GM12878 (cell line): Measurements from ENCODE around the gene SLC2A9. TPM values are rescaled to one million over a fixed set of nuclear protein-coding genes. Genes with fewer than 3 reads are reported as not detected.

ENCODE experiments used
- ATAC-seq: fragments of 200-7000 bp; cut with Tn5 transposase; 3 replicates; pipeline ENCODE4 v1.9.1; 2020; ENCODE audit warnings: mild to moderate bottlenecking, moderate library complexity
- BruUV-seq: library from RNA; stranded (reverse); fragments of 400-500 nt; replicated peaks from 2 replicates; lab custom pipeline; 2021; lab: Mats Ljungman, UMichigan
- CTCF ChIA-PET: fragments of 300-600 bp; sonication (Branson Sonifier 250); formaldehyde crosslinking; extraction: SDS; loops from one replicate; lab custom pipeline; 2021; ENCODE audit warnings: inconsistent platforms; lab: Yijun Ruan, JAX
- POLR2A ChIA-PET: fragments of 350-600 bp; formaldehyde crosslinking; extraction: SDS; loops from one replicate; lab custom pipeline; 2021; ENCODE audit warnings: inconsistent platforms; lab: Charles Lee
- RAD21 ChIA-PET: fragments of 300-600 bp; sonication (Branson Sonifier 250); formaldehyde crosslinking; loops from one replicate; lab custom pipeline; 2023; ENCODE audit warnings: antibody characterized with exemption; ENCODE audit not compliant: unreplicated experiment; lab: Charles Lee
- SMC1A ChIA-PET: fragments of 300-600 bp; sonication (Branson Sonifier 250); formaldehyde crosslinking; loops from one replicate; lab custom pipeline; 2023; ENCODE audit not compliant: unreplicated experiment, uncharacterized antibody; lab: Charles Lee
- DNase-seq: peaks from one replicate; pipeline ENCODE4 v3.0.0-alpha.2; 2011; ENCODE audit warnings: low read depth, low spot score
- FAIRE-seq: peaks from 3 replicates; lab custom pipeline; 2011; peaks lifted over from hg19 to GRCh38; lab: Jason Lieb, UNC
- H2AFZ ChIP-seq: 2 replicates; pipeline ENCODE4 v1.6.0; 2011; ENCODE audit warnings: low read depth, low read length, control low read depth; ENCODE audit not compliant: control insufficient read depth
- H3K27ac ChIP-seq: 2 replicates; pipeline ENCODE4 v1.5.1; 2011; ENCODE audit warnings: control low read depth; ENCODE audit not compliant: control insufficient read depth, insufficient read depth
- H3K27me3 ChIP-seq, 2 experiments: replicated peaks in 1 of 2; 2 replicates each; pipeline versions ENCODE4 v1.6.0 to v1.6.1; 2011; ENCODE audit warnings: low read length in 1 of 2; ENCODE audit not compliant: control insufficient read depth in 2 of 2, insufficient read depth in 2 of 2
- H3K36me3 ChIP-seq, 2 experiments: 2 replicates each; pipeline ENCODE4 v1.5.1; 2011; ENCODE audit warnings: low read length in 1 of 2; ENCODE audit not compliant: control insufficient read depth in 2 of 2, insufficient read depth in 2 of 2
- H3K4me1 ChIP-seq: 2 replicates; pipeline ENCODE4 v1.6.1; 2011; ENCODE audit warnings: mild to moderate bottlenecking, low read length, moderate library complexity, mixed read lengths; ENCODE audit not compliant: control insufficient read depth, insufficient read depth
- H3K4me2 ChIP-seq: 2 replicates; pipeline ENCODE4 v1.6.0; 2011; ENCODE audit warnings: control low read depth; ENCODE audit not compliant: control insufficient read depth, insufficient read depth
- H3K4me3 ChIP-seq: fragments of 200-600 bp; sonication (generic); 2 replicates; pipeline ENCODE4 v1.5.1; 2016
- H3K79me2 ChIP-seq: 2 replicates; pipeline ENCODE4 v1.6.0; 2011; ENCODE audit warnings: low read length; ENCODE audit not compliant: control insufficient read depth, insufficient read depth
- H3K9ac ChIP-seq: 2 replicates; pipeline ENCODE4 v1.8.0; 2011; ENCODE audit warnings: low read length, control low read depth, mixed read lengths; ENCODE audit not compliant: control insufficient read depth, insufficient read depth
- H3K9me3 ChIP-seq: replicated peaks from 3 replicates; pipeline ENCODE4 v1.5.1; 2011; ENCODE audit warnings: mild to moderate bottlenecking, low read length; ENCODE audit not compliant: control insufficient read depth, insufficient read depth
- H4K20me1 ChIP-seq: 2 replicates; pipeline ENCODE4 v1.6.0; 2011; ENCODE audit not compliant: control insufficient read depth, insufficient read depth
- BCL11A ChIP-seq: IDR thresholded peaks from 2 replicates; pipeline ENCODE4 v1.6.1; 2011; ENCODE audit warnings: low read depth, low read length
- CREM ChIP-seq: IDR thresholded peaks from 2 replicates; pipeline ENCODE4 v1.6.1; 2014; ENCODE audit warnings: antibody characterized with exemption, low read depth
- IKZF1 ChIP-seq: fragments of 450-650 bp; conservative IDR thresholded peaks from 2 replicates; pipeline ENCODE4 v1.6.1; 2017; ENCODE audit warnings: antibody characterized with exemption, mild to moderate bottlenecking
- KAT2A ChIP-seq: conservative IDR thresholded peaks from 2 replicates; pipeline ENCODE4 v1.6.1; 2011; ENCODE audit warnings: low read depth, low read length; ENCODE audit not compliant: control insufficient read depth
- RAD21 ChIP-seq: IDR thresholded peaks from 2 replicates; pipeline ENCODE4 v1.6.1; 2011; ENCODE audit warnings: mild to moderate bottlenecking, low read depth, low read length, moderate library complexity; ENCODE audit not compliant: insufficient read depth
- SREBF1 ChIP-seq: IDR thresholded peaks from 2 replicates; pipeline ENCODE4 v1.6.1; 2012; ENCODE audit warnings: mild to moderate bottlenecking, low read length
- TAF1 ChIP-seq: IDR thresholded peaks from 2 replicates; pipeline ENCODE4 v1.6.1; 2011; ENCODE audit warnings: mild to moderate bottlenecking, low read depth, low read length, borderline replicate concordance
- YBX1 ChIP-seq: fragments of 450-650 bp; IDR thresholded peaks from 2 replicates; pipeline ENCODE4 v1.6.1; 2016; ENCODE audit warnings: antibody characterized with exemption
- ZNF274 ChIP-seq: IDR thresholded peaks from one replicate; pipeline ENCODE4 v1.8.0; 2011; ENCODE audit not compliant: insufficient read length, insufficient read depth
- ZSCAN29 ChIP-seq: fragments of 450-650 bp; IDR thresholded peaks from 2 replicates; pipeline ENCODE4 v1.6.1; 2017; ENCODE audit warnings: mild to moderate bottlenecking, moderate library complexity
- ZZZ3 ChIP-seq: IDR thresholded peaks from 2 replicates; pipeline ENCODE4 v1.6.1; 2011; ENCODE audit warnings: low read depth; ENCODE audit not compliant: control insufficient read depth, insufficient read length
- WGBS: methylation state at CpG from one replicate; pipeline ENCODE4 v1.1.6; 2016; ENCODE audit warnings: low lambda C conversion rate; ENCODE audit not compliant: insufficient replicate concordance, insufficient coverage; ENCODE audit errors: missing lambda C conversion rate; 5-methylcytosine and 5-hydroxymethylcytosine counted together
- in situ Hi-C: fragments of 300-500 bp; cut with MboI; formaldehyde crosslinking; loops from 9 replicates; pipeline ENCODE4 v1.14.3; 2018; ENCODE audit warnings: mixed read lengths
- intact Hi-C: fragments of 100-400 bp; cut with micrococcal nuclease; formaldehyde crosslinking; loops from one replicate; pipeline ENCODE4 v1.14.2; 2022; ENCODE audit not compliant: unreplicated experiment
- polyA plus RNA-seq, 11 experiments: library from polyadenylated mRNA; depleted of rRNA in 4 of 11; unstranded in 6 of 11; stranded (reverse) in 5 of 11; fragments of >200 nt; fragmentation: Nextera tagmentation in 4 of 11; fragmentation: Illumina TruSeq in 1 of 11; extraction: Ambion mirVana in 4 of 11; extraction: Trizol in 1 of 11; gene quantifications; 1 replicate in 1 of 11; 2 replicates in 10 of 11; pipeline versions ENCODE4 v1.2.1 to v1.2.3, GENCODE V29; 2011 to 2016; ENCODE audit warnings: inconsistent platforms in 2 of 11, missing spikeins in 2 of 11, low read depth in 1 of 11
- total RNA-seq, 4 experiments: library from RNA; depleted of rRNA in 3 of 4; stranded (reverse); fragments of >200 nt in 3 of 4; fragmentation: Illumina TruSeq in 1 of 4; extraction: Trizol in 1 of 4; gene quantifications; 2 replicates each; pipeline versions ENCODE4 v1.2.1 to v1.2.3, GENCODE V29; 2013 to 2021
- TF ChIP-seq, protein P1 (sequence below): IDR thresholded peaks from 2 replicates; pipeline ENCODE4 v1.6.1; 2012; ENCODE audit warnings: low read length, inconsistent platforms
- TF ChIP-seq, protein P2 (sequence below): fragments of 450-650 bp; IDR thresholded peaks from 2 replicates; pipeline ENCODE4 v1.6.1; 2016; ENCODE audit warnings: mild to moderate bottlenecking

SLC2A9 gene
- total and polyA plus RNA-seq, 10 of the 15 experiments (the other 5 are each of a cell fraction or from before 2014, with no cell fraction given) = 0.28 to 2.8 (median 1.2) TPM

DNA sequence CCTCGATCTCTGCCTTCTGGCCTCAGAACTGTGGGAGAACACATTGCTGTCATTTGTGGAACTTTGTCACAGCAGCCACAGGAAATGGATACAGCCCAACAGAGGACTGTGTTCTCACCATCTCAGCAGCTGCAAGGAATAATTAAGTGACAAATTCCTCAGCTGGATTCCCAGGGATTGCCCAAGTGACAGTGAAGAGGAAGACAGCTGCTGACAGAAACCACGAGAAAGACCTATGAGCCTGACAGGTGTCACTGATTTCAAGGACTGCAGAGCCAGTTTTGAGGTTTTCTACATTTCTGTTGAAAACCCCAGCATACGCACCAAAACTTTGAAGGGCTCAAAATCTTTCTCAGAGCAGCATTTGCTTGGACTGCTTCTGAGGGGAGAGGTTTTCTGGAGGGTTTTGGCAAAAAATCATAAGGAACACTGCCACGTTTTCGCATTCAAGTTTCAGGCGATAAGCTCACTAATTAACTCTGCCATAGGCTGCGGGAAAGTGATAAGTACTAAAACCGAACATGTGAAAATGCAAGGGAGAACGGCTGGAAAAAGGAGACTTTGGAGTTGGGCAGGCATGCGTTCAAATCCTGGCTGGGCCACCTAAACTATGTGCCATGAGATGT, 151.0 kb downstream of the SLC2A9 start:
- TF ChIP-seq KAT2A = no peak
- TF ChIP-seq ZNF274 = no peak
- TF ChIP-seq CREM = no peak
- no peak for TF ChIP-seq TAF1
- TF ChIP-seq, protein P1, sequence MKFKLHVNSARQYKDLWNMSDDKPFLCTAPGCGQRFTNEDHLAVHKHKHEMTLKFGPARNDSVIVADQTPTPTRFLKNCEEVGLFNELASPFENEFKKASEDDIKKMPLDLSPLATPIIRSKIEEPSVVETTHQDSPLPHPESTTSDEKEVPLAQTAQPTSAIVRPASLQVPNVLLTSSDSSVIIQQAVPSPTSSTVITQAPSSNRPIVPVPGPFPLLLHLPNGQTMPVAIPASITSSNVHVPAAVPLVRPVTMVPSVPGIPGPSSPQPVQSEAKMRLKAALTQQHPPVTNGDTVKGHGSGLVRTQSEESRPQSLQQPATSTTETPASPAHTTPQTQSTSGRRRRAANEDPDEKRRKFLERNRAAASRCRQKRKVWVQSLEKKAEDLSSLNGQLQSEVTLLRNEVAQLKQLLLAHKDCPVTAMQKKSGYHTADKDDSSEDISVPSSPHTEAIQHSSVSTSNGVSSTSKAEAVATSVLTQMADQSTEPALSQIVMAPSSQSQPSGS = no peak
- TF ChIP-seq IKZF1 = no peak
- TF ChIP-seq BCL11A = no peak
- no peak for TF ChIP-seq ZSCAN29
- no peak for TF ChIP-seq RAD21
- TF ChIP-seq ZZZ3 = no peak
- TF ChIP-seq, protein P2, sequence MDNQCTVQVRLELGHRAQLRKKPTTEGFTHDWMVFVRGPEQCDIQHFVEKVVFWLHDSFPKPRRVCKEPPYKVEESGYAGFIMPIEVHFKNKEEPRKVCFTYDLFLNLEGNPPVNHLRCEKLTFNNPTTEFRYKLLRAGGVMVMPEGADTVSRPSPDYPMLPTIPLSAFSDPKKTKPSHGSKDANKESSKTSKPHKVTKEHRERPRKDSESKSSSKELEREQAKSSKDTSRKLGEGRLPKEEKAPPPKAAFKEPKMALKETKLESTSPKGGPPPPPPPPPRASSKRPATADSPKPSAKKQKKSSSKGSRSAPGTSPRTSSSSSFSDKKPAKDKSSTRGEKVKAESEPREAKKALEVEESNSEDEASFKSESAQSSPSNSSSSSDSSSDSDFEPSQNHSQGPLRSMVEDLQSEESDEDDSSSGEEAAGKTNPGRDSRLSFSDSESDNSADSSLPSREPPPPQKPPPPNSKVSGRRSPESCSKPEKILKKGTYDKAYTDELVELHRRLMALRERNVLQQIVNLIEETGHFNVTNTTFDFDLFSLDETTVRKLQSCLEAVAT = no peak
- TF ChIP-seq SREBF1 = no peak
- no peak for TF ChIP-seq YBX1
- 42% methylated on average over 10 of the region's 10 CpGs for WGBS
- H4K20me1 ChIP-seq = no peaks in the 10 kb centered on the region
- no peak overlapping the region for H3K9ac ChIP-seq
- H3K27me3 ChIP-seq = 0 out of 4 replicates have a peak, but pooled peaks cover 0 to 3% of the 10 kb centered on the region in 2 experiments
- H3K79me2 ChIP-seq = no peaks in the 10 kb centered on the region
- H3K4me3 ChIP-seq = no peak overlapping the region
- FAIRE-seq = no peak
- ChIA-PET SMC1A (interaction anchor here (1.2 kb wide), 1 partner anchor 21 kb away, joined by 3 read pairs; no protein-coding TSS in a partner anchor), CTCF (interaction anchor here (0.7 kb wide), 1 partner anchor 20 kb away, joined by 3 read pairs; no protein-coding TSS in a partner anchor), POLR2A (interaction anchor here (0.6 kb wide), 1 partner anchor 202 kb away, joined by 5 read pairs; no protein-coding TSS in a partner anchor), RAD21 (no interaction called here)
- no peaks in the 10 kb centered on the region for H3K9me3 ChIP-seq
- H3K4me1 ChIP-seq = no peaks in the 10 kb centered on the region
- H2AFZ ChIP-seq = no peak overlapping the region
- in situ Hi-C loops (no loop called here), intact Hi-C loops (no loop called here)
- no peak for DNase-seq
- H3K36me3 ChIP-seq = no peaks in the 10 kb centered on the region
- no TSS peak for BruUV-seq
- ATAC-seq = no peak
- no peak overlapping the region for H3K4me2 ChIP-seq
- H3K27ac ChIP-seq = no peak overlapping the region
